ENCODE results near the gene MBTPS1. TPM values are rescaled to one million over a fixed set of nuclear protein-coding genes. Genes with fewer than 3 reads are reported as not detected.

MBTPS1 gene
- total and polyA plus RNA-seq, 4 donors: 21.1 to 65.0 (median 30.8) TPM

DNA sequence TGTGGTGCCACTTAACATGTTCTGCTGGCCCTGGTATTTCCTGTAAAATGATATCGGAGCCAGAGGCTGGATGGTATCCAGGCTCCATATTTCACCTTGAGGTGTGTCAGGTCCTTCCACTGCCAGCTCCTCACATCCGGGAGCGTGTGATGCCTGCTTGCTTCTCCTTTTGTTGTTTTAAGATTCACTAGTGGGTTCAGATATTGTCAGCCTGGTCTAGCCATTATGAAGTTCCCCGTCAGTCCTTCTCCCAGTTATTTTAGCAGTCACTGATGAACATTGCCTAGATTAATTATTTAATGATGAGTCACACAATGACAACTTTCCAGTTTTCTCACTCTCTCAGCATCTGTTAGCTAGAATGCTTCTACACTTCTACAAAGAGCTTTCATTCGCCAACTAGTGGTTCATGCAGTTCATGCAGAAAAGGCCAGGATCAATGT, 39.6 kb upstream of the MBTPS1 start:
- Histone ChIP-seq H3K4me3 (ENCODE audit: low read depth in 1 of 3, low read length in 3 of 3) (no peak overlapping the region), H3K9ac (ENCODE audit: low read depth in 1 of 2, low read length in 2 of 2) (no peak overlapping the region), H3K4me1 (ENCODE audit: control insufficient read depth in 4 of 4, insufficient read depth in 4 of 4, low read length in 3 of 4) (no peaks in the 10 kb centered on the region), H3K27me3 (ENCODE audit: control insufficient read depth in 4 of 4, insufficient read depth in 4 of 4, low read length in 3 of 4) (peaks cover 0 to 13% (median 0%) of the 10 kb centered on the region in 4 donors), H3K9me3 (ENCODE audit: control insufficient read depth in 4 of 4, low read length in 3 of 4) (no peaks in the 10 kb centered on the region), H3K36me3 (ENCODE audit: control insufficient read depth in 4 of 4, insufficient read depth in 3 of 4, low read depth in 1 of 4, low read length in 3 of 4) (no peaks in the 10 kb centered on the region), H3K27ac (ENCODE audit: low read depth in 1 of 2, low read length in 2 of 2) (no peak overlapping the region)
- DNase-seq (ENCODE audit: low spot score): no peak
- TF ChIP-seq, protein P1, sequence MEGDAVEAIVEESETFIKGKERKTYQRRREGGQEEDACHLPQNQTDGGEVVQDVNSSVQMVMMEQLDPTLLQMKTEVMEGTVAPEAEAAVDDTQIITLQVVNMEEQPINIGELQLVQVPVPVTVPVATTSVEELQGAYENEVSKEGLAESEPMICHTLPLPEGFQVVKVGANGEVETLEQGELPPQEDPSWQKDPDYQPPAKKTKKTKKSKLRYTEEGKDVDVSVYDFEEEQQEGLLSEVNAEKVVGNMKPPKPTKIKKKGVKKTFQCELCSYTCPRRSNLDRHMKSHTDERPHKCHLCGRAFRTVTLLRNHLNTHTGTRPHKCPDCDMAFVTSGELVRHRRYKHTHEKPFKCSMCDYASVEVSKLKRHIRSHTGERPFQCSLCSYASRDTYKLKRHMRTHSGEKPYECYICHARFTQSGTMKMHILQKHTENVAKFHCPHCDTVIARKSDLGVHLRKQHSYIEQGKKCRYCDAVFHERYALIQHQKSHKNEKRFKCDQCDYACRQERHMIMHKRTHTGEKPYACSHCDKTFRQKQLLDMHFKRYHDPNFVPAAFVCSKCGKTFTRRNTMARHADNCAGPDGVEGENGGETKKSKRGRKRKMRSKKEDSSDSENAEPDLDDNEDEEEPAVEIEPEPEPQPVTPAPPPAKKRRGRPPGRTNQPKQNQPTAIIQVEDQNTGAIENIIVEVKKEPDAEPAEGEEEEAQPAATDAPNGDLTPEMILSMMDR (IDR thresholded peaks at IDR 0.05; ENCODE audit: low read depth, low read length, missing input control): no peak
- no peak for TF ChIP-seq RXRA (IDR thresholded peaks at IDR 0.05)
- no peak for TF ChIP-seq SP1 (IDR thresholded peaks at IDR 0.05)
- no peak for TF ChIP-seq FOXA1 (IDR thresholded peaks at IDR 0.05)
- WGBS: 82% methylated on average over 5 of the region's 5 CpGs

DNA sequence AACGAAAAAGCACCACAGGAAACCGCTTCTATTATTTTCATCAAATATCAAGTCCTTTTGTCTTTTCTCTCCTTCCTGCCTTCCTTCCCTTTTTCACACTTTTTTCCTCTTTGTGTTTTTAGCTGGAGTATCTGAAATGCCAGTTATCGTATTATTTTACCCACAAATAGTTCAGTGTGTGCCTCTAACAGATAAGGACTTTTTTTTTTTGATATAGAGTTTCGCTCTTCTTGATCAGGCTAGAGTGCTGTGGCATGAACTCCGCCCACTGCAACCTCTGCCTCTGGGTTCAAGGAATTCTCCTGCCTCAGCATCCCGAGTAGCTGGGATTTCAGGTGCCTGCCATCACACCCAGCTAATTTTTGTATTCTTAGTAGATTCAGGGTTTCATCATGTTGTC, 39.0 kb upstream of the MBTPS1 start:
- 83% methylated on average over 6 of the region's 6 CpGs for WGBS
- no peaks in the 10 kb centered on the region for H3K4me1 ChIP-seq (ENCODE audit: control insufficient read depth in 4 of 4, insufficient read depth in 4 of 4, low read length in 3 of 4)
- H3K9me3 ChIP-seq (ENCODE audit: control insufficient read depth in 4 of 4, low read length in 3 of 4): no peaks in the 10 kb centered on the region
- H3K9ac ChIP-seq (ENCODE audit: low read depth in 1 of 2, low read length in 2 of 2): no peak overlapping the region
- H3K36me3 ChIP-seq (ENCODE audit: control insufficient read depth in 4 of 4, insufficient read depth in 3 of 4, low read depth in 1 of 4, low read length in 3 of 4): no peaks in the 10 kb centered on the region
- no peak overlapping the region for H3K4me3 ChIP-seq (ENCODE audit: low read depth in 1 of 3, low read length in 3 of 3)
- TF ChIP-seq RXRA (IDR thresholded peaks at IDR 0.05) (no peak), YY1 (IDR thresholded peaks at IDR 0.05) (no peak), NR2F2 (IDR thresholded peaks at IDR 0.05) (no peak)
- TF ChIP-seq, protein P2, sequence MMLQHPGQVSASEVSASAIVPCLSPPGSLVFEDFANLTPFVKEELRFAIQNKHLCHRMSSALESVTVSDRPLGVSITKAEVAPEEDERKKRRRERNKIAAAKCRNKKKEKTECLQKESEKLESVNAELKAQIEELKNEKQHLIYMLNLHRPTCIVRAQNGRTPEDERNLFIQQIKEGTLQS (IDR thresholded peaks at IDR 0.05): no peak
- TF ChIP-seq, protein P3, sequence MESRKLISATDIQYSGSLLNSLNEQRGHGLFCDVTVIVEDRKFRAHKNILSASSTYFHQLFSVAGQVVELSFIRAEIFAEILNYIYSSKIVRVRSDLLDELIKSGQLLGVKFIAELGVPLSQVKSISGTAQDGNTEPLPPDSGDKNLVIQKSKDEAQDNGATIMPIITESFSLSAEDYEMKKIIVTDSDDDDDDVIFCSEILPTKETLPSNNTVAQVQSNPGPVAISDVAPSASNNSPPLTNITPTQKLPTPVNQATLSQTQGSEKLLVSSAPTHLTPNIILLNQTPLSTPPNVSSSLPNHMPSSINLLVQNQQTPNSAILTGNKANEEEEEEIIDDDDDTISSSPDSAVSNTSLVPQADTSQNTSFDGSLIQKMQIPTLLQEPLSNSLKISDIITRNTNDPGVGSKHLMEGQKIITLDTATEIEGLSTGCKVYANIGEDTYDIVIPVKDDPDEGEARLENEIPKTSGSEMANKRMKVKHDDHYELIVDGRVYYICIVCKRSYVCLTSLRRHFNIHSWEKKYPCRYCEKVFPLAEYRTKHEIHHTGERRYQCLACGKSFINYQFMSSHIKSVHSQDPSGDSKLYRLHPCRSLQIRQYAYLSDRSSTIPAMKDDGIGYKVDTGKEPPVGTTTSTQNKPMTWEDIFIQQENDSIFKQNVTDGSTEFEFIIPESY (IDR thresholded peaks at IDR 0.05): no peak
- H3K27ac ChIP-seq (ENCODE audit: low read depth in 1 of 2, low read length in 2 of 2): no peak overlapping the region
- H3K27me3 ChIP-seq (ENCODE audit: control insufficient read depth in 4 of 4, insufficient read depth in 4 of 4, low read length in 3 of 4): peaks cover 0 to 13% (median 0%) of the 10 kb centered on the region in 4 donors
- no peak for DNase-seq (ENCODE audit: low spot score)

DNA sequence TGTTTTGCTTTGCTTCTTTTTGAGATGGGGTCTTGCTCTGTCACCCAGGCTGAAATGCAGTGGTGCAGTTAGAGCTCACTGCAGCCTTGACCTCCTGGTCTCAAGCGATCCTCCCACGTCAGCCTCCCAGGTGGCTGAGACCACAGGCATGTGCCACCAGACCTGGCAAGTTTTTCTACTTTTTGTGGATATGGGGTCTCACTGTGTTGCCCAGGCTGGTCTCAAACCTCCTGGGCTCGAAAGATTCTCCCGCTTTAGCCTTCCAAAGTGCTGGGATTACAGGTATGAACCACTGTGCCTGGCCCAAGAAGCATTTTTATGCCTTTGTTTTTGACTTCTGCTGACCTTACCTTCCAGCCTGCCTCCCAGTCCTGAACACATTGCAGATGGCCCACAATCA, 38.5 kb upstream of the MBTPS1 start:
- no peak for DNase-seq (ENCODE audit: low spot score)
- Histone ChIP-seq H3K36me3 (ENCODE audit: control insufficient read depth in 4 of 4, insufficient read depth in 3 of 4, low read depth in 1 of 4, low read length in 3 of 4) (no peaks in the 10 kb centered on the region), H3K27me3 (ENCODE audit: control insufficient read depth in 4 of 4, insufficient read depth in 4 of 4, low read length in 3 of 4) (peaks cover 0 to 13% (median 0%) of the 10 kb centered on the region in 4 donors), H3K4me3 (ENCODE audit: low read depth in 1 of 3, low read length in 3 of 3) (no peak overlapping the region), H3K9me3 (ENCODE audit: control insufficient read depth in 4 of 4, low read length in 3 of 4) (no peaks in the 10 kb centered on the region), H3K4me1 (ENCODE audit: control insufficient read depth in 4 of 4, insufficient read depth in 4 of 4, low read length in 3 of 4) (no peaks in the 10 kb centered on the region), H3K27ac (ENCODE audit: low read depth in 1 of 2, low read length in 2 of 2) (no peak overlapping the region), H3K9ac (ENCODE audit: low read depth in 1 of 2, low read length in 2 of 2) (no peak overlapping the region)
- 92% methylated on average over 4 of the region's 4 CpGs for WGBS
- TF ChIP-seq, protein P1 (IDR thresholded peaks at IDR 0.05; ENCODE audit: low read depth, low read length, missing input control): no peak
- TF ChIP-seq YY1 (IDR thresholded peaks at IDR 0.05): no peak
- TF ChIP-seq GABPA (IDR thresholded peaks at IDR 0.05 in 1 of 2, conservative IDR thresholded peaks at IDR 0.05 in 1 of 2): no peak
- TF ChIP-seq EGR1 (IDR thresholded peaks at IDR 0.05; ENCODE audit: low read depth in 2 of 2): no peak
- TF ChIP-seq RAD21 (IDR thresholded peaks at IDR 0.05): no peak
- TF ChIP-seq RXRA (IDR thresholded peaks at IDR 0.05): no peak
- no peak for TF ChIP-seq SP1 (IDR thresholded peaks at IDR 0.05)
- TF ChIP-seq NR2F2 (IDR thresholded peaks at IDR 0.05): no peak
- no peak for TF ChIP-seq HNF4G (IDR thresholded peaks at IDR 0.05)
- TF ChIP-seq, protein P3 (IDR thresholded peaks at IDR 0.05): no peak
- TF ChIP-seq, protein P4, sequence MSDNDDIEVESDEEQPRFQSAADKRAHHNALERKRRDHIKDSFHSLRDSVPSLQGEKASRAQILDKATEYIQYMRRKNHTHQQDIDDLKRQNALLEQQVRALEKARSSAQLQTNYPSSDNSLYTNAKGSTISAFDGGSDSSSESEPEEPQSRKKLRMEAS (IDR thresholded peaks at IDR 0.05): no peak
- TF ChIP-seq FOXA1 (IDR thresholded peaks at IDR 0.05): no peak
- TF ChIP-seq HNF4A (conservative IDR thresholded peaks at IDR 0.05): no peak
- TF ChIP-seq FOXA2 (IDR thresholded peaks at IDR 0.05): no peak
- TF ChIP-seq TAF1 (conservative IDR thresholded peaks at IDR 0.05): no peak

Measured in liver (tissue), 9 donors.